HepG2 (cell line): ENCODE data around the gene WNK4. TPM values are rescaled to one million over a fixed set of nuclear protein-coding genes. Genes with fewer than 3 reads are reported as not detected.

Experiments used
- CCDC6 ChIP-seq: sonication (generic); formaldehyde crosslinking; IDR thresholded peaks from 2 replicates; pipeline ENCODE4 v1.8.1; 2022; ENCODE audit warnings: mild to moderate bottlenecking, missing genetic modification reagents, moderate library complexity
- KDM1A ChIP-seq: IDR thresholded peaks from 2 replicates; pipeline ENCODE4 v1.6.1; 2016; ENCODE audit warnings: missing compliant biosample characterization
- KLF12 ChIP-seq: sonication (generic); formaldehyde crosslinking; IDR thresholded peaks from 2 replicates; pipeline ENCODE4 v1.4.0; 2020; ENCODE audit warnings: missing genetic modification reagents, borderline replicate concordance
- MED8 ChIP-seq: sonication (generic); formaldehyde crosslinking; IDR thresholded peaks from 2 replicates; pipeline ENCODE4 v1.8.1; 2023; ENCODE audit warnings: mild to moderate bottlenecking, missing genetic modification reagents; ENCODE audit not compliant: insufficient replicate concordance
- MEIS1 ChIP-seq: sonication (generic); formaldehyde crosslinking; IDR thresholded peaks from 2 replicates; pipeline ENCODE4 v1.9.0; 2021; ENCODE audit warnings: mild to moderate bottlenecking, missing genetic modification reagents, moderate library complexity, borderline replicate concordance
- ONECUT2 ChIP-seq: sonication (generic); formaldehyde crosslinking; IDR thresholded peaks from 2 replicates; pipeline ENCODE4 v1.4.0; 2020; ENCODE audit warnings: missing genetic modification reagents
- ZBTB8A ChIP-seq: sonication (generic); formaldehyde crosslinking; IDR thresholded peaks from 2 replicates; pipeline ENCODE4 v1.4.0; 2020; ENCODE audit warnings: mild to moderate bottlenecking, low read depth, missing genetic modification reagents, borderline replicate concordance
- ZKSCAN1 ChIP-seq: fragments of 150-350 bp; IDR thresholded peaks from 2 replicates; pipeline ENCODE4 v1.6.1; 2014; ENCODE audit warnings: low read length
- ZNF292 ChIP-seq: sonication (generic); formaldehyde crosslinking; IDR thresholded peaks from 2 replicates; pipeline ENCODE4 v1.8.1; 2022; ENCODE audit warnings: mild to moderate bottlenecking, low read depth, missing genetic modification reagents, borderline replicate concordance
- ZNF431 ChIP-seq: sonication (generic); formaldehyde crosslinking; IDR thresholded peaks from 2 replicates; pipeline ENCODE4 v1.9.0; 2022; ENCODE audit warnings: missing genetic modification reagents, low read depth, mild to moderate bottlenecking, borderline replicate concordance
- ZNF652 ChIP-seq: IDR thresholded peaks from 2 replicates; pipeline ENCODE4 v1.6.1; 2016; ENCODE audit warnings: low read depth, borderline replicate concordance
- ZNF7 ChIP-seq: IDR thresholded peaks from 2 replicates; pipeline ENCODE4 v1.6.1; 2016; ENCODE audit warnings: missing biosample characterization, missing genetic modification reagents
- ZNF749 ChIP-seq: sonication (generic); formaldehyde crosslinking; IDR thresholded peaks from 2 replicates; pipeline ENCODE4 v1.8.0; 2022; ENCODE audit warnings: mild to moderate bottlenecking, missing genetic modification reagents, moderate library complexity, borderline replicate concordance
- ZNF879 ChIP-seq: sonication (generic); formaldehyde crosslinking; IDR thresholded peaks from 2 replicates; pipeline ENCODE4 v1.8.1; 2023; ENCODE audit warnings: missing genetic modification reagents
- polyA plus RNA-seq, 8 experiments: library from polyadenylated mRNA; depleted of rRNA in 3 of 8; stranded (reverse) in 7 of 8; unstranded in 1 of 8; fragments of >200 nt; fragmentation: Illumina TruSeq in 4 of 8; extraction: Trizol in 4 of 8; gene quantifications; 2 replicates each; pipeline versions ENCODE4 v1.2.1 to v1.2.3, GENCODE V29; 2011 to 2016; ENCODE audit warnings: low read depth in 4 of 8, missing spikeins in 1 of 8, mixed read lengths in 1 of 8; ENCODE audit not compliant: insufficient read depth in 1 of 8
- total RNA-seq, 5 experiments: library from RNA; depleted of rRNA; stranded (reverse); fragments of >200 nt; fragmentation: Illumina TruSeq; extraction: Trizol; gene quantifications; 2 replicates each; pipeline ENCODE4 v1.2.3, GENCODE V29; 2016; ENCODE audit warnings: low read depth in 1 of 5
- TF ChIP-seq, protein P1 (sequence below): sonication (generic); formaldehyde crosslinking; IDR thresholded peaks from 2 replicates; pipeline ENCODE4 v1.8.1; 2022; ENCODE audit warnings: low read depth, mild to moderate bottlenecking, missing genetic modification reagents
- TF ChIP-seq, protein P2 (sequence below): sonication (generic); formaldehyde crosslinking; IDR thresholded peaks from 2 replicates; pipeline ENCODE4 v1.4.0; 2020; ENCODE audit warnings: mild to moderate bottlenecking, missing genetic modification reagents
- TF ChIP-seq, protein P3 (sequence below): sonication (generic); formaldehyde crosslinking; IDR thresholded peaks from 2 replicates; pipeline ENCODE4 v1.4.0; 2020; ENCODE audit warnings: mild to moderate bottlenecking, missing genetic modification reagents, borderline replicate concordance
- TF ChIP-seq, protein P4 (sequence below): sonication (generic); formaldehyde crosslinking; IDR thresholded peaks from 2 replicates; pipeline ENCODE4 v1.9.0; 2022; ENCODE audit warnings: missing genetic modification reagents, mild to moderate bottlenecking, borderline replicate concordance
- TF ChIP-seq, protein P5 (sequence below): sonication (generic); formaldehyde crosslinking; conservative IDR thresholded peaks from 2 replicates; pipeline ENCODE4 v1.4.0; 2020; ENCODE audit warnings: missing genetic modification reagents

Gene WNK4
- total and polyA plus RNA-seq, 2 of the 13 experiments (the other 11 are each of a cell fraction or from before 2014, with no cell fraction given) = 2.7 to 13.7 TPM

DNA sequence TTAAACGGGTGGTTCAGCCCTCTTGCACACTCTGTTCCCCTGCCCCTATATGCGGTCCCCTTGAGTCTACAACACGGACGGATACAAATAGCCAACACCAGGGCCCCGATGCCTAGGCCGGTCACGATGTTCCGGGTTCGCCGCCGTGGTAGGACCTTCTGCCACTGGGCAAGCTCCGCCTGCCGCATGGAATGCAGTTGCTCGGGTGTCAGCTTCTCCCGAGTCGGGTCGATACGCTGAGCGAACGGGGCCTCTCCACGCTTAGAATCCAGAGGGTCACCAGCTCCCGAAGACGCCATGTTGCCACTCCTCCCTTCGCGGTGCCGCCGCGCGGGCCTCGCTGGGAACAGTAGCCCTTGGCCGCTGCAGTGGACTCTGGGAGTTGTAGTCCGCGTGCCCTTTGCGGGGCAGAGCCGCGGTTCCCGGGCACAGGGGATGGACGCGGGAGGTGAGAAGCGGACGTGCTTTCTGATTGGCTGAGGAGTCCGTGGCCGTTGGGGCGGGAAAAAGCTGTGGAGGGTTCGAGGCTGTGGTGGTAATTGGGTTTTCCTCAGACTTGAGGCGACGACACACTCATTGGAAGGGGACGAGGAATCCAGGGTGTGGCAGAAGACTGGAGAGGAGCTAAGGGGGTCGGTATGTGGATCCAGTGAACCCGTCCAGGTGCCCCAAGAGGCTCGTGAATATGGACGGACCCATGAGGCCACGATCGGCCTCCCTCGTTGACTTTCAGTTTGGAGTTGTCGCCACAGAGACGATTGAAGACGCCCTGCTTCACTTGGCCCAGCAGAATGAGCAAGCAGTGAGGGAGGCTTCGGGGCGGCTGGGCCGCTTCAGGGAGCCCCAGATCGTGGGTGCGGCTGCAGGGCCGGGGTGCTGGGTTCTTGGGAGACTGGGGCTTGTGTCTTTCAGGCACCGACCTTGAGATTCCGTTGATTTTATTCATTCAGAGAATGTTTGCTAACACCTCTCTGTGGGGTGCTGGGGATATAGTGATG lies 18.3 kb downstream of the WNK4 start, which contains the start of the genes CNTD1 and COA3 (continued):
- TF ChIP-seq, protein P1, sequence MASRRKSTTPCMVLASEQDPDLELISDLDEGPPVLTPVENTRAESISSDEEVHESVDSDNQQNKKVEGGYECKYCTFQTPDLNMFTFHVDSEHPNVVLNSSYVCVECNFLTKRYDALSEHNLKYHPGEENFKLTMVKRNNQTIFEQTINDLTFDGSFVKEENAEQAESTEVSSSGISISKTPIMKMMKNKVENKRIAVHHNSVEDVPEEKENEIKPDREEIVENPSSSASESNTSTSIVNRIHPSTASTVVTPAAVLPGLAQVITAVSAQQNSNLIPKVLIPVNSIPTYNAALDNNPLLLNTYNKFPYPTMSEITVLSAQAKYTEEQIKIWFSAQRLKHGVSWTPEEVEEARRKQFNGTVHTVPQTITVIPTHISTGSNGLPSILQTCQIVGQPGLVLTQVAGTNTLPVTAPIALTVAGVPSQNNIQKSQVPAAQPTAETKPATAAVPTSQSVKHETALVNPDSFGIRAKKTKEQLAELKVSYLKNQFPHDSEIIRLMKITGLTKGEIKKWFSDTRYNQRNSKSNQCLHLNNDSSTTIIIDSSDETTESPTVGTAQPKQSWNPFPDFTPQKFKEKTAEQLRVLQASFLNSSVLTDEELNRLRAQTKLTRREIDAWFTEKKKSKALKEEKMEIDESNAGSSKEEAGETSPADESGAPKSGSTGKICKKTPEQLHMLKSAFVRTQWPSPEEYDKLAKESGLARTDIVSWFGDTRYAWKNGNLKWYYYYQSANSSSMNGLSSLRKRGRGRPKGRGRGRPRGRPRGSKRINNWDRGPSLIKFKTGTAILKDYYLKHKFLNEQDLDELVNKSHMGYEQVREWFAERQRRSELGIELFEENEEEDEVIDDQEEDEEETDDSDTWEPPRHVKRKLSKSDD = peak; percentile 97
- TF ChIP-seq KLF12 (CRISPR knock-in tag) (no peak), ZNF292 (CRISPR knock-in tag) (peak; percentile 71; the same call in 1 of the 2 replicates), ZNF431 (CRISPR knock-in tag) (peak; percentile 68), CCDC6 (CRISPR knock-in tag) (peak; percentile 97), KDM1A (CRISPR knock-in tag) (peak; percentile 46), ZNF652 (CRISPR knock-in tag) (no peak), ZKSCAN1 (no peak), MED8 (CRISPR knock-in tag) (peak; percentile 75), ZNF749 (peak; percentile 86; the same call in 1 of the 2 replicates), ONECUT2 (CRISPR knock-in tag) (peak; percentile 77; the same call in 1 of the 2 replicates), ZBTB8A (CRISPR knock-in tag) (no peak), ZNF879 (CRISPR knock-in tag) (peak; percentile 91), MEIS1 (CRISPR knock-in tag) (peak; percentile 77), ZNF7 (CRISPR knock-in tag) (no peak)
- TF ChIP-seq, protein P2, sequence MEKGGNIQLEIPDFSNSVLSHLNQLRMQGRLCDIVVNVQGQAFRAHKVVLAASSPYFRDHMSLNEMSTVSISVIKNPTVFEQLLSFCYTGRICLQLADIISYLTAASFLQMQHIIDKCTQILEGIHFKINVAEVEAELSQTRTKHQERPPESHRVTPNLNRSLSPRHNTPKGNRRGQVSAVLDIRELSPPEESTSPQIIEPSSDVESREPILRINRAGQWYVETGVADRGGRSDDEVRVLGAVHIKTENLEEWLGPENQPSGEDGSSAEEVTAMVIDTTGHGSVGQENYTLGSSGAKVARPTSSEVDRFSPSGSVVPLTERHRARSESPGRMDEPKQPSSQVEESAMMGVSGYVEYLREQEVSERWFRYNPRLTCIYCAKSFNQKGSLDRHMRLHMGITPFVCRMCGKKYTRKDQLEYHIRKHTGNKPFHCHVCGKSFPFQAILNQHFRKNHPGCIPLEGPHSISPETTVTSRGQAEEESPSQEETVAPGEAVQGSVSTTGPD (CRISPR knock-in tag) = no peak
- TF ChIP-seq, protein P3, sequence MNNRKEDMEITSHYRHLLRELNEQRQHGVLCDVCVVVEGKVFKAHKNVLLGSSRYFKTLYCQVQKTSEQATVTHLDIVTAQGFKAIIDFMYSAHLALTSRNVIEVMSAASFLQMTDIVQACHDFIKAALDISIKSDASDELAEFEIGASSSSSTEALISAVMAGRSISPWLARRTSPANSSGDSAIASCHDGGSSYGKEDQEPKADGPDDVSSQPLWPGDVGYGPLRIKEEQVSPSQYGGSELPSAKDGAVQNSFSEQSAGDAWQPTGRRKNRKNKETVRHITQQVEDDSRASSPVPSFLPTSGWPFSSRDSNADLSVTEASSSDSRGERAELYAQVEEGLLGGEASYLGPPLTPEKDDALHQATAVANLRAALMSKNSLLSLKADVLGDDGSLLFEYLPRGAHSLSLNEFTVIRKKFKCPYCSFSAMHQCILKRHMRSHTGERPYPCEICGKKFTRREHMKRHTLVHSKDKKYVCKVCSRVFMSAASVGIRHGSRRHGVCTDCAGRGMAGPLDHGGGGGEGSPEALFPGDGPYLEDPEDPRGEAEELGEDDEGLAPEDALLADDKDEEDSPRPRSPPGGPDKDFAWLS (CRISPR knock-in tag) = no peak
- TF ChIP-seq, protein P4, sequence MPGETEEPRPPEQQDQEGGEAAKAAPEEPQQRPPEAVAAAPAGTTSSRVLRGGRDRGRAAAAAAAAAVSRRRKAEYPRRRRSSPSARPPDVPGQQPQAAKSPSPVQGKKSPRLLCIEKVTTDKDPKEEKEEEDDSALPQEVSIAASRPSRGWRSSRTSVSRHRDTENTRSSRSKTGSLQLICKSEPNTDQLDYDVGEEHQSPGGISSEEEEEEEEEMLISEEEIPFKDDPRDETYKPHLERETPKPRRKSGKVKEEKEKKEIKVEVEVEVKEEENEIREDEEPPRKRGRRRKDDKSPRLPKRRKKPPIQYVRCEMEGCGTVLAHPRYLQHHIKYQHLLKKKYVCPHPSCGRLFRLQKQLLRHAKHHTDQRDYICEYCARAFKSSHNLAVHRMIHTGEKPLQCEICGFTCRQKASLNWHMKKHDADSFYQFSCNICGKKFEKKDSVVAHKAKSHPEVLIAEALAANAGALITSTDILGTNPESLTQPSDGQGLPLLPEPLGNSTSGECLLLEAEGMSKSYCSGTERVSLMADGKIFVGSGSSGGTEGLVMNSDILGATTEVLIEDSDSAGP = peak; percentile 95; the same call in 1 of the 2 replicates
- TF ChIP-seq, protein P5, sequence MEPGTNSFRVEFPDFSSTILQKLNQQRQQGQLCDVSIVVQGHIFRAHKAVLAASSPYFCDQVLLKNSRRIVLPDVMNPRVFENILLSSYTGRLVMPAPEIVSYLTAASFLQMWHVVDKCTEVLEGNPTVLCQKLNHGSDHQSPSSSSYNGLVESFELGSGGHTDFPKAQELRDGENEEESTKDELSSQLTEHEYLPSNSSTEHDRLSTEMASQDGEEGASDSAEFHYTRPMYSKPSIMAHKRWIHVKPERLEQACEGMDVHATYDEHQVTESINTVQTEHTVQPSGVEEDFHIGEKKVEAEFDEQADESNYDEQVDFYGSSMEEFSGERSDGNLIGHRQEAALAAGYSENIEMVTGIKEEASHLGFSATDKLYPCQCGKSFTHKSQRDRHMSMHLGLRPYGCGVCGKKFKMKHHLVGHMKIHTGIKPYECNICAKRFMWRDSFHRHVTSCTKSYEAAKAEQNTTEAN (CRISPR knock-in tag) = peak; percentile 73
